NK-92 treated with Interleukin-12 subunit alpha and Interleukin-12 subunit beta, amount 100 ng/mL, for 24 hours (cell line): ENCODE results near the gene SLC22A31.
A peak's percentile ranks its signal among the peaks of the same experiment; 100 is the strongest.

Experiments
- DNase-seq: peaks from one replicate; lab custom pipeline; 2025; lab: John Stamatoyannopoulos, UW

SLC22A31 gene

DNA sequence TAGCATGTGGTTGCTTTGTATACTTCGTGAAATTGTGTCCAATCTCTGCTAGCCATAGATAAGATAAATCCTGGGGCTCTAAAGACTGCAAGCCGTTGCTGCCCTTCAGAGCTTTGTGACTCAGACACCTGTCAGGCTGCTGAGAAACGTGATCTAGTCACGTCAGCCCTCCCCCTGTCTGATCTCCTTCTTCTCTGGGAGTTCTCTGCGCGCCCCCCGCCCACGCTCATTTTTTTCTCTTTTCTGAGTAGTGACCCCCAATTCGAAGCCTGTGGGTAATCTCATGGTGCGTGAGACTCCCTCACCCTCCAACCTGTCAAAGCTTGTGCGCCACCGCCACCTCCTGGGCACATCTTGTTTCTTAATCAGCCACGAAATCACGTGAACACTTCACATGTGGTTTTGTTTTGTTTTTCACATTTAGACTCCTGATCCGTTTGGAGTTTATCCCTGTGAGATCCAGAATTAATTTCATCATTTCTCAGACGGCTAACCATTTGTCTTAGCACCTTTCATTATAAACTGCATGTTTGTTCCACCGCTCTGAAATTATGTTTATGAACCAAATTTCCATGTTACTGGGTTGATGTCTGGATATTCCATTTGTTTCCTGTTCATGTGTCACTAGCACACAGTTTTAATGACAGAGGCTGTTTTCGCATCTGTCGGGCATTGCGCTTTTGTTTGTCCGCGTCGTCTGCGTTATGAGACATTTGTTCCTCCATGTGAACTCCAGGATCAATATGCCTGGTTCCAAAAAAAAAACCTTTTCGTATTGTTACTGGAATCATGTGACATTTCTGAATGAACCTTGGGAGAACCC, 16.2 kb upstream of the SLC22A31 start:
- DNase-seq = peak; percentile 44

DNA sequence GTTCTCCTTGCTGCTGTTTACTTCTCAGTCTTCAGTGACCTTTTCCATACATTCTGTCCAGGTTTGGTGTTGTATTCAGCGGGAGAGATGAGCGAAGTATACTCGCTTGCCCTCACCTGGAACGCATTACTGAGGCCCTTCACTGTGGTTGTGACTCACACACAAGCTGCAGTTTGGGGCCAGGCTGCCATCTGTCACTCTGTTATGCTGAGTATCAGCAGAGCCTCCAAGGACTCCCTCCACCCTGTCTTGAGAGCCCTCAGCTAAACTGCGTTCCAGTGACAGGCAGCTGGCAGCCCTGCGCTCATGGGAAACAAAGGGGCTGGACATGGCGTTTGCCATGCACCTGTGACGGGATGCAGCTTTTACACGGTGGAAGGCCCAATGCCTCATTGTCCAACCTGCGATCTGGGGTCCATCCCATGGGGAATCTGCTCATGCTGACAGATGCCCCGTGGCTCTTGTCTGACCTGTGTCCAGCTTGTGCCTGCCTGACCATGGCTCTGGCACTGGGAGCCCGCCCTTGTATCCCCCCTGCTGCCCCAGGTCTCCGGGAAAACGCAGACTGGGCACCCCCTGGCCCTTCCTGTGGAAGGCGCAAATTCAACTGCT, 10.7 kb upstream of the SLC22A31 start:
- DNase-seq = no peak

DNA sequence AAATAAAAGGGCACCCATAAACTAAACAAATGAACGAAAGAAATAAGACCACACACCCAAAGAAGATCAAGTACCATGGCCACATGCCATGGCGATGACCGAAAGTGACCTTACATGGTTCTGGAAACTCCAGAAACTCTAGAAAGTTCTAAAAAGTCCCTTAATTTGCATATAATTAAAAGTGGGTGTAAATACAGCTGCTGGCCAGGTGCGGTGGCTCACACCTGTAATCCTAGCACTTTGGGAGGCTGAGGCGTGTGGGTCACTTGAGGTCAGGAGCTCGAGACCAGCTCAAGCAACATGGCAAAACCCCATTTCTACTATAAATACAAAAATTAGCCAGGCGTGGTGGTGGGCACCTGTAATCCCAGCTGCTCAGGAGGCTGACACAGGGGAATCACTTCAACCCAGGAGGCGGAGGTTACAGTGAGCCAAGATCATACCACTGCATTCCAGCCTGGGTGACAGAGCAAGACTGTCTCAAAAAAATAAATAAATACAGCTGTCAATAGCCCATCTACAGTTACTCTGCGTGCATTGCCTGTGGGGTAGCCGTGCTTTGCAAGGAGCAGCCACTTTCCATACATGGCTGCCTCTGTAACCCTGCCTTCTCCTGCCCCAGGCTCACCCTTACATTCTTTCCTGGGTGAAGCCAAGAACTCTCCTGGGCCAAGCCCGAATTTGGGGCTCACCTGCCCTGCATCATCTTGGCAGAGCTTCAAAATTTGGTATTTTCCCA, 10.0 kb upstream of the SLC22A31 start:
- DNase-seq = no peak

DNA sequence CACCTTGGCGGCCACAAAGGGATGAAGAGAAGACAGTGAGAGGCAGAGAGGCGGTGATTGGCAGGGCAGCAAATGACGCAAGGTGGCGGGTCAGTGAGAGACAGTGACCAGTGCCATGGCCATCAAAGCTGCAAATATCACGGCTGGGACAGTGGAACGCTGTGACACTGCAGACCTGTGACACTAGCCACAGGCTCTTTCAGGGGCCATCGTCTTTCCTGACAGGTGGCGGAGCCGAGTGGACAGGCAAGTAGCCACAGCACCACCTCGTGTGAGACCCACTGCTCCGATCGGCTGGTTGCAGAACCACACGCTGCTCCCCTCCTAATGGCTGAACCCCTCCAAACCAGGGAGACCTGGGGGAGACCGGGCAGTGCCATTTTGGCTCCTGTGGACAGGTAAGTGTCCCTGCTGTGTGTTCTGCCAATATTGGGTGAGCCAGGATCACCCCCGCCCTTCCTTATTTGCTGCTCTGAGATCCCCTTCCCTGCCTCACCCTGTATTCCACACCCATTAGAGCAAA, 9.2 kb upstream of the SLC22A31 start:
- DNase-seq = no peak

DNA sequence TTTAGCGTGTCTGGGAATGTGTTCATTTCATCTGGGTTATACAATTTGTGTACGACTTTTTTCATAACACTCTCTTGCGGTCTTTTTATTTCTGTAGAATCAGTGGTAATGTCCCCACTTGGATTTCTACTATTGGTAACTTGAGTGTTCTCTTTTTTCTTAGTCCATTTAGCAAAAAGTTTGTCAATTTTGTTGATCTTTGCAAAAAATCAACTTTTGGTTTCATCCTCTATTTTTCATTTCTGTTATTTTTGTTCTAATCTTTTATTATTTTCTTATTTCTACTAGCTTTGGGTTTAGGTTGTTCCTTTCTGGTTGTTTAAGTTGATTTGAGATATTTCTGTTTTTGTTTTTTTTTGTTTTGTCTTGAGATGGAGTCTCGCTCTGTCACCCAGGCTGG, 7.7 kb upstream of the SLC22A31 start:
- no peak for DNase-seq

DNA sequence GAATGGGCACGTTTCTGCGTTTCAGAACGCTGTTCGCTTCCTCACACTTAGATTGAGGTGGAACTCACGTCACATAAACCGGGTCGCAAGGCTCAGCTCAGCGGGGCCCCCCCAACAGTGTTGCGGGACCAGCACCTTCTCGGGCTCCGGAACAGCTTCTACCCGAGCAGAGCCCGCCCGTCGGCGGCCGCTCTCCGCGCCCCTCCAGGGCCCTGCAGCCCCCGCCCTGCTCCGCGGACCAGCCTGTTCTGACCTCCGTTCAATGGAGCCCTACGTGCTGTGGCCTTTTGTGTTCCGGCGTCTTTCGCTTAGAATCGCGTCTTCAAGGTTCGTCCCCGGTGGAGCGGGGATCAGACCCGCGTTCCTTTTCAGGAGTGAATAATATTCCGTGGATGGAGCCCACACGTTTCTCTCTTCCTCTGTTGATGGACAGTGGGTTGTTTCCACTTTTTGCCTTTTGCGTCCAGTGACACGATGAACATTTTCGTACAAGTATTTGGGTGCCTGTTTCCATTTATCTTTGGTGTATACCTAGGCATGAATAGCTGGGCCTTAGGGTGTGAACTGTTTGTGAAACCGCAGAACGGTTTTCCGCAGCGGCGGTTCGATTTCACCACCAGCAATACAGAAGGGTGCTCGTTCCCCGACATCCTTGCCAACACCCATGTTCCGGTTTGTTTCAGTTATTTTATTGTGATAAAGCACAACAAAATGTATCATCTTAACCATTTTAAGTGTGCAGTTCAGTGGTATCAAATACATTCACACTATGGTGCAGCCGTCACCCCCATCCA, 2.3 kb upstream of the SLC22A31 start:
- no peak for DNase-seq

DNA sequence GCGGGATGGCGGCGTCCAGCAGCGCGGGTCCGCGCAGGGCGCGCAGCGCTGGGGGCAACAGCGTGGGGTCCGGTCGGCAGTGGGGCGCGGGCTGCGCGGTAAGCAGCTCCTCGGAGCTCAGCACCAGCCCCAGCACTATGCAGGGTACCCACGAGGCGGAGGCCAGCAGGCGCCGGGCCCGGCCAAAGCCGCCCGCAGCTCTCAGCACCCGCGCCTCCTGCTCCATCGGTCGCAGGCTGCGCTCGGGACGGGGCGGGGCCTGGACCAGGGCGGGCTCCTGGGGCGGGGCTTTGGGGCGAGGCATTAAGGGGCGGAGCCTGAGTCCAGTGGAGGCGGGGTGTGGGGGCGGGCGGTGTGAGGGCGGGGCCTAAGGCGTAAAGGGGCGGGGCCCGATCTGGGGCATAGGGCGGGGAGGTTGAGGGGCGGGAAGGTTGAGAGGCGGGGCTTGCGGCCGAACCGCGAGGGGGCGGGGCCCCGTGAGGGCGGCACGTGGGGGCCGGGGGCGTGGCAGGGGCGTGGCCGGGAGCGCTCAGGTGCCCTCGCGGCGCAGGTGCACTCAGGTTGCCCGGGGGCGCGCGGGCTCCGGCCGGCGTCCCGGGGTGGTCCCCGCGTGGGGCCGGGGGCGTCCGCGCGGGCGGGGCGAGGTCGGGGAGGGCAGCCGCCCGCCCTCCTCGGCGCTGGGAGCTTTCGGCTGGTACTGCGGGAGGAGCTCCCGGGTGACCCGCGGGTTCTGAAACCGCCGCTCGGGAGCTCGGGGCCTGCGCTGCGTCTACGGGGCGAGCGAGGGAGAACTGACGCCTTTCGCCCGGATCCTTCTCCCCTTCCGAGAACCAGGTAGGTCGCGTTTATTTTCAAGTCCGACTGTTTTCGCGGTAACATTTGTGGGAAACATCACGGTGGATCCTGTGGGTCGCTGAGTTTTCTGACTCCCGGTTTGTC, 1.4 kb upstream of the SLC22A31 start:
- DNase-seq = no peak

DNA sequence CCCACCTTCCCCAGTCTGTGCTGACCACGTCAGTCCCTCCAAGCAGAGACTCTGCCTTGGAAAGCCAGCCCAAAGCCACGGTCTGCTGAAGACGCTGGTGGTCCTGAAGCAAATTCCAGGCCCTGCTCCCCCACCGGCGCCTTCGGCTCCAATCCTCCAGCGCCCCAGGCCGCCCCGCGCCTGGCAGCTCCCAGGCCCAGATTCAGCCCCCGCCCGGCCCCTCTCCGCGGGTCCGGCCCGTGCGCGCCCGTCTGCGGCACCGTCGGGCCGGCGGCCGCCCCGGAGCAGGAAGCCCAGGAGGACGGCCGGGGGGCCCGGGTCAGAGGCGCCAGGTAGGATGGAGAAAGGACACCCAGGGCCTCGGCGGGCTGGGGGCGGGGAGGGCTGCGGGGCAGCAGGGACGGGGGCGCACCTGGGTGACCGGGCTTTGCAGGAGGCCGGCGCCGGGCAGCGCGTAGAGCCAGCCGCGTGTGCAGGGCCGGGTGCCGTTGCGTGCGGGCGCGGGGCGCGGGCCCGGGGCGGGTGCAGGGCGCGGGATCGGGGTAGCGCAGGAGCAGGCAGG, 594 bp upstream of the SLC22A31 start:
- no peak for DNase-seq

DNA sequence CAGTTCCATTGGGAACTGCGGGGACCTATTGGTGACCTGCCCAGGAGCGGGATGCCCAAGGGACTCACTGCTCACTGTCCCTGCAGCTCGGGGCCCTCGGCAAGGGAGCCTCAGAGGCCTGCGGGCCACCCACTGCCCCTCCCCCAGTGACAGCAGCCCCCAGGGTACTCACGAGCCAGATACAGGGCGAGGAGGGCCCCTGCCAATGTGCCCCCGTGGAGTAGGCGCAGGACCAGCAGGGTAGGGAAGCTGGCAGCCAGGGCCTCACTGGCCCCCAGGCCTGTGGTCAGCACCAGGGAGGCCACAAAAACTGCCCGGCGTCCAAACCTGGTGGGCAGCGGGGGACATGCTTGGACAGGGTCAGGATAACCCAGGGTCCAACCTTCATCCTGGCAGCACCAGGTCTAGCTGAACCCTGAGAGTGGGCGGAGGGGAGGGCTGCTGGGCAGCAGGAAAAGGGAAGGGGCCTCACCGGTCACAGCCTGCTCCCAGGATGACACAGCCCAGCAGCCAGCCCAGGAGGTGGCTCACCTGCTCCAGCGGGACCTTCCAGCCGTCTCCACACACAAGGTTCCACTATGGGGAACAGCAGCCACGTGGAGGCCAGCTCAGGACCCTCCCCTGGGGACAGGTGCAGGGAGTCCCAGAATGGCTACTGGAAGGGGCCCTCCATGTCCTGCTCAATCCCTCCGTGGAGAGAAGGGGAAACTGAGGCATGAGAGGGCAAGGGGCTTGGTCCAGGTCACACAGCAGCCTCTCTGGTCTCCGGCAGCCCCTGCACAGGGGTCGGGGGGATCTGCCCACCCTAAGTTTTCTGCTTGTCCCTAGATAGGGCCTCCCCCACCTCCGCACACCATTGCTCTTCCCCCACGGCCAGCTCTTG, 855 bp downstream of the SLC22A31 start:
- no peak for DNase-seq

DNA sequence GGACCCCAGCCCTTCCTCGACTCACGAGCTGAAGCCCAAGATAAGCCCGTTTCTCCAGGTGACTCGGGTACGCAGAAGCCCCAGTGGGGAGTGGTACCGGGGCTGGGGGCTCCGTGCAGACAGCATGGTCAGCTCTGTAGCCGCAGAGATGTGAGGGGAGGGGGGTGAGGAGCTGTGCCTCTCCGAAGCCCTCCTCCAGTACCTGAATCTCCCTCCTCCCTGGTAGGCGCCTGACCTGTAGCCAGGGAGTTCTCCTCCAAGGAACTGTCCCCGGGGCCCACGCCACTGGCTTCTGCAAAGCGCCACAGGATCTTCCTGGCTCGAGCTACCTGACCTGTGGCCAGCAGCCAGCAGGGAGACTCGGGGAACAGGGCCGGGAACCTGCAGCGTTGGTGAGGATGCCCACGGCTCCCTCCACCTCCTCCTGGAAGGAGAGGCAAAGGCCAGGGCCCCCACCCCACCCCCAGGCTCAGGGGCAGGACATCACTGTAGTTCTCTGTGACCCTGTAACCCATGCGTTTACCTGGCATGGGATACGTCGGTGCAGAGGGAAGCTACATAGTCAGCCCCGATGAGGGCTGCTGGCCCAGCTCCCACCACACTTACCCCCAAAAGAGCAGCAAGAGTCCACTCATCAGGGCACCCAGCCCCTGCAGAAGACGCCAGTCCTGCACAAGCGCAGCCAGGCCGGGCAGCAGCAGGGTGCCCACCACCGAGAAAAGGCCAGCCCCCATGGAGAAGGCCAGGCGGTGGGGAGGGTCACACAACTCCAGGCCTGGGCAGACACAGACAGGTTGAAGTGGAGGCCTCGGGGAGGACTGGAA, 1.7 kb downstream of the SLC22A31 start:
- DNase-seq = no peak

DNA sequence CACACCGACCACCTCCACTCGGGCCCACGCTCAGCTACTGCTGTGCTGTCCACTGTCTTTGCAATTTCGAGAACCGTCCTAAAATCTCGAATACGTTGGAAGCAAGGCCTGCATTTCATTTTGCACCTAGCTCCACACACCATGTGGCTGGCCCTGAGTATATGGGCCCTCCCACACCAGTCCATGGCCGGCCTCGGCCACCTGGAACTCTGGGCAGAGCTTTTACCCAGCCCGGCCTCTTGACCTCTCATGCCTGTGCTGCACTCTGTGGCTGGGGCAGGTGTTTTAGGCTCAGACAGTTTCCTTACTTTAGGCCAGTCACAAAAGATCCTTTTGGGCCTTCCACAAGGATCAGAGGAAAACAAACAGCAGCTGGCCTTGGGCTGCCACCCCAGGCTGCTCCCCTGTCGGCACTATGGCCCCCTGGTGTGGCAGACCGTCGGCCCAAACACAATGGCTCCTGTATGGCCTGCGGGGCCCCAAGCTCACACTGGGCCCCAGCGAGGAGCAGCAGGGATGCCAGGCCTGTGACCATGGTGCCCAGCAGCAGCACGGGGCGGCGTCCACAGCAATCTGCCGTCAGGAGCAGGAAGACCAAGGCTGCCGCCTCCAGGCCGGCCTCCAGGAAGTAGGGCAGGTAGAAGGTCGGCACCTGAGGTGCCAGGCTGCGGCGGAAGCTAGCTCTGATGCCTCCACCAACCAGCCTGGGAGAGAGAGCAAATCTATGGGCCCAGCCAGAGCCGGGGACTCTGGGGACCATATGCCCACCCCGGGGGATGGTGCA, 2.5 kb downstream of the SLC22A31 start:
- no peak for DNase-seq

DNA sequence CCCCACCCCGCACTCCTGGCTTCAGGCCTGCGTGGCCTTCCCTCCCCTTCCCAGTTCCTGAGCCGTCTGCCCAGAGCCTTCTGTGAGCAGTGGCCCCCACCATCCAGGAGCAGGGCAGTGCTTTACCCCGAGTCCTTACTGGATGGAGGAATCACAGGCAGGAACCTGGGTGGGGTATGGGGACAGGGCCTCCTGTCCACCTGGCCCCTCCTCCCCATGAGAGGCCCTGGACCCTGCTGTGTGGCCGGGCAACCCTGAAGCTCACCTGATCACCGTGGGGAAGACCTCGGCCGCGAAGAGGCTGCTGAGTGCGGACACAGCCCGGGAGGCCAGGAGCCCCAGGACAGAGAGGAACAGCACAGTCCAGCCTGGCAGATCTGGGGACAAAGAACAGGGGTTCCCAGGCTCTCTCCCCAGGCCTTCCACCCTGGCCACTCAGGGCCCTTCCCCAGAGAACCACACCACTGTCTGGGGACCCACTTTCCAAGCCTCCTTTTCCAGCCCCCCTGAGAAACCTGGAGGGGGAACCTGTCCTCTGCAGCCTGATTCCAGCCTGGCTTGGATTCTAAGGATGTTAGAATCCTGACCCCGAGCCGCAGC, 3.2 kb downstream of the SLC22A31 start:
- no peak for DNase-seq

DNA sequence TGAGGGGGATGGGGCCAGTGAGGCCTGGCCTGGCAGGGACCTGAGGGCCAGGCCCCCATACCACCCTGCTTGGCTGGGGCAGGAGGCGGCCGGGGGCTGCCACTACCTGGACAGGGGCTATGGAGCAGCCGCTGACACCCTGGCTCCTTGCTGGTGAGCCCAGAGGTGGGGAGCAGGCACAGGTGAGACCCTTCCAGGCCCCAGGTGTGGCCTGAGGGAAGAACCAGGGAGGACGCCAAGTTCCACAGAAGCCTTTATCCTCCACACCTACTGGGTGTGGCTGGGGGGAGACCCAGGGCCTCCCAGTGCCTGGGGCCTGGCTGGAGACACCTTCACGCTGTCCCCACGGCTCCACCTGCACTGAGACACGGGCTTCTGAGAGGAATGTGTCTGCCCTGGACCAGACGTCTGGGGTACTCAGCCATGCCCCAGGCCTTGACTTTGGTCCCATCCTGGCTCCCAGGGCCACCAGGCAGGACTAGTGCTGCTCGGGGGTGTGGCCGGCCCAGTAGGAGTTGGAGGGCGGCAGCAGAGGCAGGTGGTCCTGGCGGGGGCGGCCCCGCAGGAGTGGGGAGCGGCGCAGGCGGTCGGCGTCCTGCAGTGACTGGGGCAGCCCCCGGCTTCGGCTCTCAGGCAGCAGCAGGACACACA, 4.7 kb downstream of the SLC22A31 start:
- DNase-seq = no peak

DNA sequence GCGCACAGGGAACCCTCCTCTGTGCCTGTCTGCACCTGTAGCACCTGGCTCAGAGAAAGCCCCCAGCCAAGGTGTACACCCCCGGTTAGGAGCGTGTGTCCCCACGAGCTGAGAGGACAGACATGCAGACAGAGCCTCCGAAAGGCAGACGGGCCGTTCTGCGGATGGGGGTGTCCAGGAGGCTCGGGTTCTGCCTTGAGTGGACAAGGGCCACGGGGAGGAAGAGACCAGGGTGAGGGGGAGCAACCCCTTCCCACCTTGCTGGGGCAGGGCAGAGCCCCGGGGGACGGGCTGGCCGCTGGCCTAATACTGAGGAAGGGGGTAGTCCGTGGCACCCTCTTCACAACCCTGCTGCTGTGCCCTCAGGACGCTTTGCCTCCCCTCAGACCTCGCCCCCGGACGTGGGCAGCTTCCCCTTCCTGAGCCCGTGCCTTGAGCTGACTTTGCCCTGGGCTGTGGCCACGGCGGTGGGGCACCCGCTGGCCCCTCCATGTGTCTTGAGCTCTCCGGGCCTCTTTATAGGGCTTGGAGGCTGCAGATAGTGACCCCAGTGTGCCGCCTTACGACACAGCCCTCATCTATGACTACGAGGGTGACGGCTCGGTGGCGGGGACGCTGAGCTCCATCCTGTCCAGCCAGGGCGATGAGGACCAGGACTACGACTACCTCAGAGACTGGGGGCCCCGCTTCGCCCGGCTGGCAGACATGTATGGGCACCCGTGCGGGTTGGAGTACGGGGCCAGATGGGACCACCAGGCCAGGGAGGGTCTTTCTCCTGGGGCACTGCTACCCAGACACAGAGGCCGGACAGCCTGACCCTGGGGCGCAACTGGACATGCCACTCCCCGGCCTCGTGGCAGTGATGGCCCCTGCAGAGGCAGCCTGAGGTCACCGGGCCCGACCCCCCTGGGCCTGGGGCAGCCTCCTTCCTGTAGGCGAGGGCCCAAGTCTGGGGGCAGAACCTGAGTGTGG, 5.7 kb downstream of the SLC22A31 start:
- DNase-seq = no peak

DNA sequence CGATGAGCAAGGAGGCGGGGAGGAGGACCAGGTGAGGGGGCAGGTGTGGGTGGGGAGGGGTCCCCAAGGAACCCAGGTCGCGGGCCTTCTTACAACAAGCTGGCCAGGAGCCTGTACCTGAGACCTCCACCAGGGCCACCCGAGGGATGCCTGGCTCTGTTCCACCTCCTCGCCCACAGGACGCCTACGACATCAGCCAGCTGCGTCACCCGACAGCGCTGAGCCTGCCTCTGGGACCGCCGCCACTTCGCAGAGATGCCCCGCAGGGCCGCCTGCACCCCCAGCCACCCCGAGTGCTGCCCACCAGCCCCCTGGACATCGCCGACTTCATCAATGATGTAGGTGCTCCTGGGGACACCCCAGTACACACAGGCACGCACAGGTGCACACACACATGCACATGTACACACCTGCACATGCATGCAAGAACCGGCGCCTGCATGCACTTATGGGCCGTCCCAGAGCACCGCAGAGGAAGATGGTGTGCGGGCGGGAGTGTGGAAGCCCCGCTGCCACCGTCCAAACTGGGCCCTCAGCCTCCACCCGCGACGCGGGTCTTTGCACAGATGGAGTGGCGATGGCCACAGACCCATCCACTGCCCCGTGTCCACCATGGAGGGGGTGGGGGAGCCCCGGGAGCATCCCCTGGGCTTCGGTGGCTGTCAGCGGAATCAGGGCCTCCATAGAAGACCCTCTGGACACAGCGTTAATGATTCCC, 6.6 kb downstream of the SLC22A31 start:
- DNase-seq = no peak
